KOPT-K1 (cell line): ENCODE data around the gene OR2T6.
"Not testable (repeated sequence)": the region's sequence is repeated elsewhere in the genome, so short reads cannot be mapped to it uniquely, and the experiment has no call there.

Source experiments
- H3K27ac ChIP-seq: fragments of 200-600 bp; sonication (generic); 2 replicates; pipeline ENCODE4 v1.5.1; 2016; ENCODE audit warnings: antibody characterized with exemption, mild to moderate bottlenecking, low read depth, low read length; ENCODE audit not compliant: poor library complexity, severe bottlenecking
- H3K36me3 ChIP-seq: fragments of 200-600 bp; sonication (generic); 2 replicates; pipeline ENCODE4 v1.5.1; 2017; ENCODE audit warnings: antibody characterized with exemption, mild to moderate bottlenecking, low read length, moderate library complexity; ENCODE audit not compliant: insufficient read depth
- H3K9me3 ChIP-seq: fragments of 200-600 bp; sonication (generic); 2 replicates; pipeline ENCODE4 v1.5.1; 2017; ENCODE audit warnings: antibody characterized with exemption, low read length, mild to moderate bottlenecking; ENCODE audit not compliant: insufficient read depth, poor library complexity, severe bottlenecking

OR2T6 gene

GRCh38 chr1:248416226-248416625 lies 40.7 kb downstream of the OR2T6 start:
- Histone ChIP-seq H3K9me3 (peaks cover 27% of the 10 kb centered on the region), H3K27ac (no peak overlapping the region), H3K36me3 (no peaks in the 10 kb centered on the region)

DNA sequence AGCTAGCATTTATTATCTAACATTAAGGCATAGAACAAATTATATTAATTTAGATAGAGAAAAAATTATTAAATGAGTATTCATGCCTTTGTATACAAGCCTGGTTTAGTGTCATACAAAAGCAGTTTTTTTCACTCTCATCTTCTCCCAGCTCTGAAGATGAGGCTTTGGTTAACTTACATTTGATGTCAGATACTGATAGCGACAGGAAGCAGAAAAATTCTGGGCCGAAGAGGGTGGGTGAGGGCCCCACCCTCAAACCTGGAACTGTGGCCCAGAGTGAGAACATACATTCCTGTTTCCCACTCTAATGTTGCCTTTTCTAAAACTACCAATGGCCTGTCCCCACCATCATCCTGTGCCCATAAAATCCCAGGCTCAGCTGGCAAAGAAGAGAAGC lies 42.3 kb downstream of the OR2T6 start:
- H3K27ac ChIP-seq: no peak overlapping the region
- H3K36me3 ChIP-seq: no peaks in the 10 kb centered on the region
- peaks cover 40% of the 10 kb centered on the region for H3K9me3 ChIP-seq

DNA sequence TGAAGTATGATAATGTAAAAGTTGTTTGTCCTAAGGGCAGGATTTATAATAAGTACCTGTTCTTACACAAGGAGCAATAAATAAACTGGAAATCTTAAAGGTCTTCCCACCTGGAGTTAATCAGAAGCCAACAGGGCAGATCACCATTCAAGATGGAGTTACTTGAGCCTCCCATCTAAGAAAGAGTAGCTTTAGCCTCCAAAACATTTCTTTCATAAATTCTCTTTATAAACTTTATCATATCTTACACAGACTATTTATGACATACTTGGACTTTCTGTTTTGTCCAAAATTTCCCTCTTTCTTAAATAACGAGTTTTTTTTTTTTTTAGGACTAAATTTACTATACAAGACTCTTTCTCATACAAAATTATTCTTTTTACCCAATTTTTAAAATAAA lies 45.8 kb downstream of the OR2T6 start:
- peaks cover 48% of the 10 kb centered on the region for H3K9me3 ChIP-seq
- H3K36me3 ChIP-seq: no peaks in the 10 kb centered on the region
- H3K27ac ChIP-seq: no peak overlapping the region

GRCh38 chr1:248427526-248428191 lies 52.1 kb downstream of the OR2T6 start:
- H3K36me3 ChIP-seq, H3K9me3 ChIP-seq, H3K27ac ChIP-seq: not testable (repeated sequence)

- H3K9me3 ChIP-seq, H3K36me3 ChIP-seq, H3K27ac ChIP-seq: not testable (repeated sequence)
Measured at GRCh38 chr1:248428192-248428533, 52.6 kb downstream of the OR2T6 start.

- H3K36me3 ChIP-seq, H3K9me3 ChIP-seq, H3K27ac ChIP-seq: not testable (repeated sequence)
Measured at GRCh38 chr1:248431683-248432082, 56.1 kb downstream of the OR2T6 start.

- not testable (repeated sequence) for H3K36me3 ChIP-seq, H3K27ac ChIP-seq, H3K9me3 ChIP-seq
Measured at GRCh38 chr1:248432201-248432600, 56.7 kb downstream of the OR2T6 start.

DNA sequence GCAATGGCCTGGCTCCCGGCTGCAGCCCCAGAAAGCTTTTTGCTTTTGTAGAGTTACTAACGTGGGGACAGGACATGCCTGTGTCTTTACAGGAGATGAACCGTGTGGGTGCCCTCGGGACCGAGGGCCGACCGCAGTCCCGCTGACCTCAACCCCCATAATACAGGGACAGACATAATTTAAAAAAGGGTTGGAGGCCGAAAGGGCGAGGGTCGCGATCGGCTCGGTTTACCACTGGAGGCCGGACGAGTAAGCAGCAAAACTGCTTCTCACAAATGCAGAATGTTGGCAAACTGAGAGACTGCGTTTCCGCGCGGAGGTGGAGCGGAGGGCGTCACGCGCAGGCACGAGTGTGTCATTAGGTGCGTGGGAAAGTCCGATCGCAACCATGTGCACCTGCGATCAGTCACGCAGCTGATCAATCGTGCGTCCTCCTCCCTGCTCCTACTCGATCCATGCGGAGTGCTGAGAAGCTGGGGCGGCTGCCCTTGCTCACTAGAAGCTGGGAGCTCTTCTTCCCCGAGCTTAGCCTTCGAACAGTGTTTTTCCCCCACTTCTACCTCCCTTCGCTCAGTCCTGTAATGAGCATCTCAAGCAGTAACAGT lies 58.4 kb downstream of the OR2T6 start:
- H3K36me3 ChIP-seq, H3K27ac ChIP-seq: not testable (repeated sequence)

DNA sequence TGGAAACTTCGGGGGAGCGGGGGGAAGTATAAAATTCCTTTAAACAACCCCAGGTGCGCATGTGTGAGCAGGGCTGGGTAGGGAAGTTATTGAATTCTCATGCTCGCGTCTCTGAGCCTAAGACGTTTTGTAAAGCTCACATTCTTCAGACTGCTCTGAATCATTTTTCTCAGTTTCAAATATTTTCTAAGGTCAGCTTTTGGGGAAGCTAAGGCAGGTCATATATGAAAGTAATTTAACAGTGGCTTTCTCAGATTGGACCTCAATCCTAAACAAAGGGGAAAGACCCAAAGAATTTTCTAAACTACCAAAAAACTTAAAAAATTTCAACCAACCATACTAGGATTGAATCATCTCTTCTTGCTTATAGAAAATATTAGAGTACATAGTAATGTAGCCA lies 59.4 kb downstream of the OR2T6 start:
- H3K9me3 ChIP-seq, H3K27ac ChIP-seq: not testable (repeated sequence)

More for the DNA sequence above, 58.4 kb downstream of the OR2T6 start:
- not testable (repeated sequence) for H3K9me3 ChIP-seq

GRCh38 chr1:248436303-248436702 lies 60.8 kb downstream of the OR2T6 start:
- not testable (repeated sequence) for H3K27ac ChIP-seq, H3K9me3 ChIP-seq, H3K36me3 ChIP-seq

More for the DNA sequence above, 59.4 kb downstream of the OR2T6 start:
- not testable (repeated sequence) for H3K36me3 ChIP-seq

DNA sequence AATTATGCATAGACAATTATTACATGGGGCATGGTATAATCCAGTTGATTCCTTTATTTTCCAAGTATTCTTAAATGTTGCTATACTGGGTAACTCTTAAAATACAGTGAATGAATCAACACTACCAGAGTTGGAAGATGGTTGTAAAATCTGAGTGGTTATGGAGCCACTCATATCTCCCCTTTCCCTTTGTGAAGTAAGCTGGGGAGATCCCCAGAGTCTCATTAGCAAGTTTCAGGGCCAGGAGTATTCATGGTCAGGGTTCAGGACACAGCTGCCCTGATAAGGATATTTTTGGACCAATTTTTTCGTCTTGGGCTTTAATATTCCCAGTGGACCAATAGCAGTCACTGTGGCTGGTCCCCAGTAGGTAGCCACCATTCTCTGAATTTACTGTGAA lies 63.1 kb downstream of the OR2T6 start:
- not testable (repeated sequence) for H3K27ac ChIP-seq, H3K9me3 ChIP-seq, H3K36me3 ChIP-seq

DNA sequence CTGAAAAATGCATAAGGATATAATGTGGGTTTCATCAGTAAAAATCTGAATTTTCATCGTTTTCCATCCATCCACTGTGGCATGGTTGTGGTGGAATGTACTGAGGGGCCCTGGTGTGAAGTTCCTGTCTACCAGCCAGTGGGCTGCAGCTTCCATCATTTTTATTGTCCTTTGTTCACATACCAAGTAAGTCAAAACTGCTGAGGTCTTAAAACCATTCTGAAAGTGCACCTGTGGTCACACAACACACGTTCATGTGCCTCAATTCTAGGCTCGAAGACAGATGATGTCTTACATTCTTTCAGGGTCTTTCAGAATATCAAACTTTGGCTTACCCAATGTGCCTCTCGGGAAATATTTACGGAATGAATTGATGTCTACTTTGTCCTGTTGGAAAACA lies 63.7 kb downstream of the OR2T6 start:
- H3K9me3 ChIP-seq, H3K27ac ChIP-seq, H3K36me3 ChIP-seq: not testable (repeated sequence)
